Posterior vena cava (tissue), 2 donors: ENCODE measurements around the gene RBM18. TPM values are rescaled to one million over a fixed set of nuclear protein-coding genes. Genes with fewer than 3 reads are reported as not detected.

Experiments
- DNase-seq: peaks from one replicate; pipeline ENCODE4 v3.0.0-alpha.2; 2020; ENCODE audit warnings: low spot score
- intact Hi-C, 2 donors: fragments of 100-400 bp; cut with DNase I; formaldehyde crosslinking; loops; one replicate each; pipeline versions ENCODE4 v1.14.1 to v1.14.2; 2022 to 2023
- total RNA-seq, 2 donors: library from RNA; stranded (reverse); fragmentation: NEBNext Ultra II Directional; extraction: Animal tissue kit (Norgen Biotek cat#: 25700); gene quantifications; one replicate each; pipeline ENCODE4 v1.2.1, GENCODE V29; 2021
- donor health status: DM: yes; HTN: yes; CAD: no.
- donor health status: DM: yes; HTN: yes; CAD: no.

The RBM18 gene
- total RNA-seq, 2 donors from 2014 or later = 18.9 to 19.2 TPM

- no peak for DNase-seq
- intact Hi-C loops = no loop called here
Observed at GRCh38 chr9:122226758-122227574, 37.7 kb downstream of the RBM18 start.

DNA sequence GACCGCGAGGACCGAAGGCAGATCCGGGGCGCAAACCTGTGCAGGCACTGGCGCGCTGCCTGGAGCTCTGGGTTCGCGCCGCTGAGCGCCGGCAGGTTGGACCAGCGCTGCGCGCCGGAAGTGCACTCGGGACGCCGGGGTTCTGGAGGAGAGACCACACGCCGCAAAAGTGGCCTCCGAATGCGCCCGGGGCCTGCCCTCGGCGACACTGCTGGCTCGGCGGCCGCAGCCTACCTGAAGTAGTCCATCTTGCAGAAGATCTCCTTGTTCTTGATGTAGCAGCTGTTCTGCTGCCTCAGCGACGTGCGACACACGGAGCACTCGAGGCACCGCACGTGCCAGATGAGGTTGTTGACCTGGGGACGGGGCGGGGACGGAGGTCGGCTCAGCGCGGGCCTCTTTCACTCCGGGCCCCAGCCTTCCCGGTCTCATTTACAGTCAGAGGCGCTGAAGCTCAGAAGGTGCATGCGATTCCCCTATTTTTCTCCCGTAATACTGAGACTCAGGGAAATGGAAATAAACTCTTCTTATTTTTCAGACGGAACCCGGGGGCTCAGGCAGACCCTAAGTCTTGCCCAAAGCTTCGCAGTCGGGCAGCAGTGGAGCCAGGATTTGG lies 38.4 kb downstream of the RBM18 start:
- DNase-seq = no peak
- intact Hi-C loops = no loop called here

- DNase-seq = no peak
- intact Hi-C loops = no loop called here
Observed at GRCh38 chr9:122225312-122226141, 39.1 kb downstream of the RBM18 start.

GRCh38 chr9:122223435-122223834 lies 41.2 kb downstream of the RBM18 start:
- no peak for DNase-seq
- intact Hi-C loops = no loop called here

GRCh38 chr9:122222791-122223190 lies 41.8 kb downstream of the RBM18 start:
- intact Hi-C loops = no loop called here

DNA sequence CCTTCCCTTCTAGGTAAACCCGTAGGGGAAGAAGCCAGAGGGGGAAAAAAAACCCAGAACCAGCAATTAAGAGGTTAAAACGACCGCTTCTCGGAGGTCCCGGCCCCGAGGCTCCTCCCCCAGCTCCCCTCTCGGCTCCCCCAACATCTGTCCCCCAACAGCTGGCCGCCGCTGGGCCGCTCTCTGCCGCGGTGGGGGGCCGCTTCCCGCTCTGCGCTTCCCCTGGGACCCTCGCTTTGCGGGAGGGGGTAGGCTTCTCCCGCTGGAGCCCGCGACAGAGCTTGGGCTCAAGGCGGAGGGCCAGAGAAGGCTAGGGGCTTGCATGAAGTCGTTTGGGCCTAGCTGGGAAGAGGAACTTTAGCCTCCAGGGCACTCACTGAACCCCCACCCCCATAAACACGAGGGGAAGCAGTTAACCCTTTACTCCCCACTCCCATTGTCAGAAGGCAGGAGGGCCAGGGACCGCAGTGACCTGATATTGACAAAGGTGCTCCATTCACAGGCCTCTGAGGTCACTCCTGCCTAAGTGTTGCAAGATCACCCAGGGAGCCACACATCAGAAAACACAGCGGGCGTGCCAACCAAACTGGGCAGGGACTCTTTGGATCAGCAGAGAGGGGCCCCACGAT lies 43.3 kb downstream of the RBM18 start:
- DNase-seq = no peak
- intact Hi-C loops = no loop called here

More at GRCh38 chr9:122222791-122223190, 41.8 kb downstream of the RBM18 start:
- DNase-seq = no peak

DNA sequence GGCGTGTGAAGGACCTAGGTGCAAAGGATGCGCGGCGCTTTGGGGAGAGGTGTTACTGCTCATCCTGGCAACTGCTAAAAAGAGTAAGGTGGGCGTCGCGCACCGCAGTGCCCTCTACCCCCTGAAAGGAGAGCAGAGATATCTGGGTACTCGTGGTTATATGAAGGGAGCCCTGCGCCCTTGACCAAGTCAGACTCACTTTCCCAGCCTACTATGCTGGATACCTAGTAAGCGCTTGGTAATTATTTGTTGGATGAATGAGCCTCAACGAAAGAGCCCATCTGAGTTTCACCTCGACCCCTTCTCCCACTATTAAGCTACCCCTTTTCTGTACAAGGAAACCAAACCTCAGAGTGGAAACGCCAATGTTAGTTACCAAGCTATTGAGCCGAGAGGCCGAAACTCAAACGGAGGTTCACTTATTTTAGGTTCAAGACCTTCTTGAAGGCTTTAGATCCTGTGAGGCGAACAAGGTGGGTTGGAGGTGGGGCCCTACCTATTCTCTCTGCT lies 43.9 kb downstream of the RBM18 start:
- intact Hi-C loops = no loop called here
- DNase-seq = no peak

DNA sequence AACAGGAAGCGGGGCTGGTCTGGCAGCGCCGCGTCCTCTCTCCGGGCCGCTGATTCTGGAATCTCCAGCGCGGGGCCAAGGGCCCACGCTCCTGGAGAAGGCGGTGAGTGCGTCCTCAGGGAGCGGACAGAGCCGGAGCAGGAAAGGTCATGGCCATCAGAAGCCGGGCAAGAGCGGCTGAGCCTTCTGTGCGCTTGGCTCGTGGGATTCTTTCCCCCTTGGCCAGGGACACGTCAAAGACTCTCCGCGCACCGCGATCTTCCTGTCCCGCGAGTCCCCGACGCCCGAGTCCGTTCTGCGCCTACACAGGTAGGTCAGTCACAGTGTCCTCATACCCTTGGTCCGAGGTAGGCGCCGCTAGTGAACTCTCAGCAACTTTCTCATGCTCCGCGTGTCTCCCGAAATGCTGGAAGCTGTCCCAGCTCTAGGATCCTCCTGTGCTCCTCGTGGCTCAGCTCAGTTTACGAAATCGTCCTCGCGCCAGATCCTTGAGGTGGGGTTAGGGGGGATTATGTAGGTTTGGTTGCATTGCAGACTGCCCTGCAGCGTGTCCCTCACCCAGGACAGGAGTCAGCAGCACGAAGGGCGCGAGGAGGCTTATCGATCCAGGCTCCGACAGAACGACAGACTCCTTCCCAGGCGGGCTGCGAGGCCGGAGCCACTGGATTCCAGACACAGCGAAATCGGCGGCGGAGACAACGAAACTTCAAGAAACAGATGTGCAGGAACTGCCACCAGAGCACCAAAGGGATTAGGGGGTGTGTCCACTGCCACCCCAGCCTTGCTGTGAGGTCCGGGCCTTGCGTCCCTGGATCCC lies 44.6 kb downstream of the RBM18 start:
- peak; percentile 79 for DNase-seq
- intact Hi-C loops = no loop called here

DNA sequence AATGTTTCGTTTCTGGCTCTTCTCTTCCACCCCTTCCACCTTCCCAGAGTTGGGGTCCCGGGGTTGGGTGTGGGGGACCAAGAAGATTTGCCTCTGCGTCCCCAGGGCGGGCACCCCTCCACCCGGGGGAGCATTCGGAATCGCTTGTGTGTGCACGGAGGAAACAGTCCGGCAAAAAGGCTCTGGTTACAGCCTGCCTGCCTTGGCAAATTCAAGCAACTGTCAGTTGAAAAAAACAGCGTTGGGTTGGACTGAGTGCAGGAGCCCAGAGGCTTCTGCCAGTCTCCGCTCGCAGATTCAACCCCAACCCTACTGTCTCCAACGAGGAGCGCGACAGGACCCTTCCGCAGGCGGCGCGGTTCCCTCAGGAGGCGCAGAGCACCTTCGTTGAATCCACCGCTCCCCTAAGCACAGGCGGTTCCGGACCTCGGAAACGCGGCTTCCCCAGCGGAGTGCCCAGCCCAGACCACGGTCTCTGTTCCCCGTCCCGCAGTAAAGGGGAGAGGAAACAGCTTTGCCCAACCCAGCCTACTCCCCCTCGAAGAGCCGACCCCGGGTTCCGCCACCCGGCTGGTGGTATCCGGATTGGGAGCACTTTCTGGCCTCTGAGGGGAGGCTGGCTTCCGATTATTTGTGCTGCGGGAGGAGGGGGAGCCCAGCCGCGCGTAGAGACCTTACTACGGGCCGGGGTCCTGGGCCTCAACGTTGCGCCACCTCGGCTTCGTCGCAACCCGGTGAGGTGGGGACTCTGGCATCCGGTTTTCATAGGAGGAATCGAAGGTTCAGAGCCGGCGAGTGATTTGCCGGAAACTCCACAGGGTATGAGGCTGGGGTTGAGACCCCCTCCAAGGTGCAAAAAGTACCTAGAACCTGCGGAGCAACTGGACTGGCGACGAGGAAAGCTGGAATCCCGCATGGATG lies 45.4 kb downstream of the RBM18 start:
- intact Hi-C loops = loop anchor here in 1 of 2 donors (1.0 kb wide), 1 partner anchor 27 kb away; no protein-coding TSS in a partner anchor
- peak; percentile 78 for DNase-seq

DNA sequence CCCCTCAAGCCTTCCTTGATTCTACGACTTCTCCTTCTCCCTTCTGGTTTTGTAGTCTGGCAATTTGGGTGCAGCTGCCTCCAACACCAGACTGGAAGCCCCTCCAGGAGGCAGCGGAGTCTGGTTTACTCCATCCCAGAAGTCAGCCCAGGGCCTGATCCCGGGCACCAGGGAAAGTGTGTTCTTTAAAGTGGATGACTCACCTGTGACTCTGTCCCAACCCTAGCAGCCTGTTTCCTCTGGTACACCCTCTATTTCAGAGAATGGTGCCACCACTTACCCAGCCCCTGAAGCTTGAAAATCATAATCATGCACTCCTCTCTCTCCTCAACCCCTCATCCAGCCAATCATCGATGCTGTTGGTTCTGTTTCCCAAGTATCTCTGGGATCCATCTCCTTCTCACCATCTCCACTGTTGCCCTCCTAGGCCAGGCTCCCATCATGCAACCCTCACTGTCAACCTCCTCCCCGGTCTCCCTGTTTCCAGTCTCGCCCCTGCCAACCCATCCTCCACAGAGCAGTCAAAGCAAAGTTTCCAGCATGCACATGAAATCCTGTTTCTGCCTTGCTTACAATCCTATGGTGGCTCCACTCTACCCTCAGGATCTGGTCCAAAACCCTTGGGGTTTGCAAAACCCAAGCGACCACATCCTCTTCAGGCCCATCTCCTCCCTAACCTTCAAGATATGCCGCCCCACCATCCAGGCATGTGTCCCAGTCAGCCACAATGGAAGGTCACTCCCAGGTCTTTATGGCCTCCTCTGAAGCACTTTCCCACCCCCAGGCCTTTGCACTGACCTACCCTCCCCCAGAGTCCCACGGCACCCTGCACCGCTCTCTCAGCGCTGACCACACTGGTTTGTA lies 46.3 kb downstream of the RBM18 start:
- intact Hi-C loops = loop anchor here in 1 of 2 donors (1.0 kb wide), 1 partner anchor 26 kb away; no protein-coding TSS in a partner anchor
- no peak for DNase-seq

GRCh38 chr9:122217640-122218039 lies 47.0 kb downstream of the RBM18 start:
- intact Hi-C loops = loop anchor here in 1 of 2 donors (1.0 kb wide), 1 partner anchor 25 kb away; no protein-coding TSS in a partner anchor
- DNase-seq = no peak

- DNase-seq = peak; percentile 67
- intact Hi-C loops = no loop called here
Observed at GRCh38 chr9:122216798-122217418, 47.7 kb downstream of the RBM18 start.

- intact Hi-C loops = no loop called here
- DNase-seq = no peak
Observed at GRCh38 chr9:122216138-122216797, 48.4 kb downstream of the RBM18 start.

DNA sequence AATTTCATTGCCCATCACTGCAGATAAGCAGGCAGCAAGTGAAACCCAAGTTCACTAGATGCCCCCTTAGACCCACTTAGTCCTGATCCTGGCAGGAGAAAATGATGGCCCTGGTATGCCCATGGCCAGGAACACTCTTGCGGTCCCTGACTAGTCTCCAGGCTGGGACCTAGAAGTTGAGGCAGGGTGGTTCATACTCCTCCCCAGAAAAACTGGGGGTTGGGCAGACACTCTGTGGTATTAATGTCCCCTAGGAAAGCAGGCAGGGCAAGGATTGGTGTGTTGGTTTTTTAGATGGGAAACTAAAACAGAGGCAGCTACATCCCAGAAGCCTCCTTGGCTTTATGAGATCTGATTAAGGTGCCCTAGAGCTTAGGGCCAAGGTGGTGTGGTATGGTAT lies 49.0 kb downstream of the RBM18 start:
- no peak for DNase-seq
- intact Hi-C loops = no loop called here

DNA sequence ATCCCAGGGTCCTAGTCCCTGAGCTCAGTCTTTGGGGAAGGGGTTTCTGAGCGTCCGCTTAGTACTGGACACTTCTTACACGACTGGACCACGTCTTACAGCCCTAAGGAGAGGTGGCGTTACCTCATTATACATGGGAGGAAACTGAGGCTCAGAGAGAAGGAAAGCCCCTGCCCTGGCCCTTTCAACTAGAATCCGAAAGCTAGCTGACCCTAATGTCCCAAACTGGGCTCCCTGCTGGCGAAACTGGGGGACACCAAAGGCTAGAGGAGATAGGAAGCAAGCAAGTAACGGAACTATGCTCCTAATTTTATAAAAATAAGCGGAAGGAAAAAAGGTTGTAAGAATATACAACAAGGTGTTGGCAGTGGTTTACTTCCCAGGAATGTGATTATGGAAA lies 50.1 kb downstream of the RBM18 start:
- no peak for DNase-seq
- intact Hi-C loops = no loop called here
